Tibial artery (tissue), 4 donors: ENCODE results near the gene PXDN.
"Not testable (repeated sequence)": the region's sequence is repeated elsewhere in the genome, so short reads cannot be mapped to it uniquely, and the experiment has no call there.

Experiments used
- DNase-seq, 2 donors: peaks; one replicate each; pipeline ENCODE4 v3.0.0-alpha.2; 2019
- H3K27ac ChIP-seq, 2 donors: fragments of 200-600 bp; sonication (generic) in 1 of 2; 1 replicate in 1 of 2; 2 replicates in 1 of 2; pipeline ENCODE4 v1.5.1; 2018 to 2019; ENCODE audit warnings: mild to moderate bottlenecking in 1 of 2
- H3K27me3 ChIP-seq, 2 donors: fragments of 200-600 bp; sonication (generic) in 1 of 2; one replicate each; pipeline versions ENCODE4 v1.5.1 to v1.6.0; 2016 to 2019
- H3K36me3 ChIP-seq, 3 donors: fragments of 200-600 bp; sonication (generic) in 2 of 3; one replicate each; pipeline ENCODE4 v1.5.1; 2016 to 2019; ENCODE audit warnings: mild to moderate bottlenecking in 2 of 3
- H3K4me1 ChIP-seq, 4 donors: fragments of 200-600 bp; sonication (generic) in 2 of 4; 1 replicate in 3 of 4; 2 replicates in 1 of 4; pipeline ENCODE4 v1.5.1; 2016 to 2019
- H3K4me3 ChIP-seq, 2 donors: fragments of 200-600 bp; sonication (generic) in 1 of 2; 1 replicate in 1 of 2; 2 replicates in 1 of 2; pipeline ENCODE4 v1.5.1; 2018 to 2019; ENCODE audit warnings: mild to moderate bottlenecking in 2 of 2
- H3K9me3 ChIP-seq, 3 donors: fragments of 200-600 bp; sonication (generic) in 1 of 3; one replicate each; pipeline ENCODE4 v1.5.1; 2016 to 2019
- CTCF ChIP-seq, 2 experiments: fragments of 200-600 bp in 1 of 2; fragments of 450-650 bp in 1 of 2; IDR thresholded peaks; one replicate each; pipeline ENCODE4 v1.5.1; 2017 to 2019; ENCODE audit warnings: antibody characterized with exemption in 2 of 2, mild to moderate bottlenecking in 1 of 2, moderate library complexity in 1 of 2
- intact Hi-C: fragments of 100-400 bp; cut with DNase I; formaldehyde crosslinking; loops from one replicate; pipeline ENCODE4 v1.15.0; 2023; ENCODE audit warnings: low total_unique reads

PXDN gene

GRCh38 chr2:1784986-1785617 is 40.8 kb upstream of the PXDN start:
- no peaks in the 10 kb centered on the region for H3K36me3 ChIP-seq
- DNase-seq, result peak in 1 of 2 donors; percentile 33
- no peak for TF ChIP-seq CTCF (IDR thresholded peaks at IDR 0.05)
- no peaks in the 10 kb centered on the region for H3K4me1 ChIP-seq
- no peak overlapping the region for H3K27ac ChIP-seq
- intact Hi-C loops, result no loop called here
- H3K9me3 ChIP-seq, result no peaks in the 10 kb centered on the region
- H3K4me3 ChIP-seq, result no peak overlapping the region
- H3K27me3 ChIP-seq, result no peaks in the 10 kb centered on the region

- Histone ChIP-seq H3K27me3 (no peaks in the 10 kb centered on the region), H3K4me3 (no peak overlapping the region), H3K4me1 (no peaks in the 10 kb centered on the region), H3K36me3 (no peaks in the 10 kb centered on the region), H3K27ac (no peak overlapping the region), H3K9me3 (no peaks in the 10 kb centered on the region)
- intact Hi-C loops, result no loop called here
- TF ChIP-seq CTCF (IDR thresholded peaks at IDR 0.05), result no peak
- DNase-seq, result peak in 1 of 2 donors; percentile 31
These were observed 39.8 kb upstream of the PXDN start for GRCh38 chr2:1784087-1784486.

GRCh38 chr2:1782514-1782913 is 38.2 kb upstream of the PXDN start:
- DNase-seq, result peak in 1 of 2 donors; percentile 23
- intact Hi-C loops, result no loop called here

GRCh38 chr2:1781291-1782080 is 37.2 kb upstream of the PXDN start:
- DNase-seq, result peak in 1 of 2 donors; percentile 39
- Histone ChIP-seq H3K27me3 (no peaks in the 10 kb centered on the region), H3K4me1 (no peaks in the 10 kb centered on the region), H3K4me3 (no peak overlapping the region), H3K9me3 (no peaks in the 10 kb centered on the region), H3K27ac (no peak overlapping the region), H3K36me3 (no peaks in the 10 kb centered on the region)
- no peak for TF ChIP-seq CTCF (IDR thresholded peaks at IDR 0.05)
- intact Hi-C loops, result no loop called here

More at GRCh38 chr2:1782514-1782913, 38.2 kb upstream of the PXDN start:
- H3K4me3 ChIP-seq, result no peak overlapping the region
- no peaks in the 10 kb centered on the region for H3K36me3 ChIP-seq
- H3K4me1 ChIP-seq, result no peaks in the 10 kb centered on the region
- no peaks in the 10 kb centered on the region for H3K9me3 ChIP-seq
- no peaks in the 10 kb centered on the region for H3K27me3 ChIP-seq
- TF ChIP-seq CTCF (IDR thresholded peaks at IDR 0.05), result no peak
- H3K27ac ChIP-seq, result no peak overlapping the region

GRCh38 chr2:1780693-1781092 is 36.4 kb upstream of the PXDN start:
- Histone ChIP-seq H3K9me3 (no peaks in the 10 kb centered on the region), H3K27me3 (no peaks in the 10 kb centered on the region), H3K36me3 (no peaks in the 10 kb centered on the region), H3K27ac (no peak overlapping the region), H3K4me1 (no peaks in the 10 kb centered on the region), H3K4me3 (no peak overlapping the region)
- intact Hi-C loops, result no loop called here
- peak in 1 of 2 donors; percentile 10 for DNase-seq
- no peak for TF ChIP-seq CTCF (IDR thresholded peaks at IDR 0.05)

- H3K36me3 ChIP-seq, H3K9me3 ChIP-seq, H3K27ac ChIP-seq, H3K4me3 ChIP-seq, intact Hi-C loops, H3K27me3 ChIP-seq, H3K4me1 ChIP-seq: not testable (repeated sequence)
- DNase-seq, result peak in 1 of 2 donors; percentile 2
These were observed 35.7 kb upstream of the PXDN start for GRCh38 chr2:1780054-1780453.
